CD14-positive monocyte (primary cell): Measurements from ENCODE around the gene COL21A1. TPM values are rescaled to one million over a fixed set of nuclear protein-coding genes. Genes with fewer than 3 reads are reported as not detected.

ENCODE experiments used
- DNase-seq, 3 donors: peaks; one replicate each; pipeline ENCODE4 v3.0.0-alpha.2; 2011 to 2022
- H2AFZ ChIP-seq: 2 replicates; pipeline ENCODE4 v1.6.0; 2012; ENCODE audit warnings: mild to moderate bottlenecking, low read depth, low read length, inconsistent platforms; ENCODE audit not compliant: insufficient read depth, poor library complexity, severe bottlenecking
- H3K27ac ChIP-seq, 2 donors: 1 replicate in 1 of 2; 2 replicates in 1 of 2; pipeline ENCODE4 v1.5.1; 2012 to 2013; ENCODE audit warnings: low read length in 2 of 2, control low read depth in 1 of 2, inconsistent platforms in 1 of 2, low read depth in 1 of 2, mild to moderate bottlenecking in 1 of 2
- H3K27me3 ChIP-seq, 2 donors: one replicate each; pipeline versions ENCODE4 v1.6.0 to v1.6.1; 2011 to 2013; ENCODE audit warnings: low read length in 2 of 2; ENCODE audit not compliant: control insufficient read depth in 2 of 2, insufficient read depth in 2 of 2
- H3K36me3 ChIP-seq, 2 donors: replicated peaks in 1 of 2; 1 replicate in 1 of 2; 2 replicates in 1 of 2; pipeline versions ENCODE4 v1.5.1 to v1.6.1; 2012 to 2013; ENCODE audit warnings: low read length in 2 of 2, control low read depth in 1 of 2, inconsistent platforms in 1 of 2, mild to moderate bottlenecking in 1 of 2; ENCODE audit not compliant: insufficient read depth in 2 of 2, control insufficient read depth in 1 of 2
- H3K4me1 ChIP-seq, 2 donors: 1 replicate in 1 of 2; 2 replicates in 1 of 2; pipeline versions ENCODE4 v1.5.1 to v1.6.1; 2012 to 2013; ENCODE audit warnings: low read length in 2 of 2, control low read depth in 1 of 2, inconsistent platforms in 1 of 2, mild to moderate bottlenecking in 1 of 2, moderate library complexity in 1 of 2; ENCODE audit not compliant: insufficient read depth in 2 of 2, control insufficient read depth in 1 of 2
- H3K4me2 ChIP-seq: replicated peaks from 2 replicates; pipeline ENCODE3; 2012; ENCODE audit warnings: low read length, moderate library complexity, mild to moderate bottlenecking; ENCODE audit not compliant: poor library complexity, severe bottlenecking; ENCODE audit errors: extremely low read depth
- H3K4me3 ChIP-seq, 3 experiments: fragments of 200-600 bp in 1 of 3; sonication (generic) in 1 of 3; replicated peaks in 1 of 3; 1 replicate in 2 of 3; 2 replicates in 1 of 3; pipeline ENCODE4 v1.5.1; 2011 to 2013; ENCODE audit warnings: low read length in 3 of 3, mild to moderate bottlenecking in 3 of 3, control low read depth in 2 of 3, low read depth in 2 of 3, inconsistent platforms in 1 of 3, moderate library complexity in 1 of 3
- H3K79me2 ChIP-seq: 2 replicates; pipeline ENCODE4 v1.6.0; 2012; ENCODE audit warnings: mild to moderate bottlenecking, control low read depth, inconsistent platforms, low read length, moderate library complexity; ENCODE audit not compliant: insufficient read depth
- H3K9ac ChIP-seq: 2 replicates; pipeline ENCODE4 v1.6.0; 2017; ENCODE audit warnings: low read length, mild to moderate bottlenecking; ENCODE audit not compliant: insufficient read depth, poor library complexity, severe bottlenecking
- H3K9me3 ChIP-seq, 2 donors: replicated peaks in 1 of 2; 1 replicate in 1 of 2; 2 replicates in 1 of 2; pipeline versions ENCODE4 v1.5.1 to v1.6.1; 2012 to 2013; ENCODE audit warnings: low read length in 2 of 2, control low read depth in 1 of 2; ENCODE audit not compliant: control insufficient read depth in 1 of 2, insufficient read depth in 1 of 2
- H4K20me1 ChIP-seq: 2 replicates; pipeline ENCODE4 v1.6.0; 2012; ENCODE audit warnings: mild to moderate bottlenecking, low read length, control low read depth, moderate library complexity; ENCODE audit not compliant: insufficient read depth
- H3K27ac Mint-ChIP-seq, 7 donors: one replicate each; pipeline ENCODE4 v1.8.0; 2020; ENCODE audit warnings: mild to moderate bottlenecking in 7 of 7, mixed read lengths in 7 of 7, moderate library complexity in 6 of 7, inconsistent platforms in 2 of 7
- H3K27me3 Mint-ChIP-seq, 3 donors: one replicate each; pipeline ENCODE4 v1.8.0; 2021 to 2022; ENCODE audit warnings: low read depth in 3 of 3, mild to moderate bottlenecking in 3 of 3, mixed read lengths in 3 of 3, moderate library complexity in 3 of 3, inconsistent platforms in 1 of 3
- H3K36me3 Mint-ChIP-seq, 2 donors: one replicate each; pipeline ENCODE4 v1.8.0; 2020; ENCODE audit warnings: mixed read lengths in 2 of 2, inconsistent platforms in 1 of 2, mild to moderate bottlenecking in 1 of 2
- H3K4me1 Mint-ChIP-seq: one replicate; pipeline ENCODE4 v1.8.0; 2020; ENCODE audit warnings: mild to moderate bottlenecking, mixed read lengths
- H3K4me3 Mint-ChIP-seq, 2 donors: one replicate each; pipeline ENCODE4 v1.8.0; 2020; ENCODE audit warnings: mild to moderate bottlenecking in 2 of 2, mixed read lengths in 2 of 2, moderate library complexity in 1 of 2
- H3K9me3 Mint-ChIP-seq, 7 donors: one replicate each; pipeline ENCODE4 v1.8.0; 2020 to 2022; ENCODE audit warnings: mixed read lengths in 7 of 7, mild to moderate bottlenecking in 6 of 7, moderate library complexity in 6 of 7, inconsistent platforms in 2 of 7
- CTCF ChIP-seq: fragments of 200-600 bp; IDR thresholded peaks from one replicate; pipeline ENCODE4 v1.8.0; 2022; ENCODE audit warnings: antibody characterized with exemption, mild to moderate bottlenecking
- WGBS: methylation state at CpG from one replicate; pipeline ENCODE4 v1.1.5; 2013; ENCODE audit warnings: missing lambda C conversion rate; ENCODE audit not compliant: insufficient coverage; 5-methylcytosine and 5-hydroxymethylcytosine counted together
- intact Hi-C, 2 donors: fragments of 100-400 bp; cut with micrococcal nuclease; formaldehyde crosslinking; loops; one replicate each; pipeline versions ENCODE4 v1.15.0 to v1.15.1; 2023
- polyA plus RNA-seq, 3 donors: library from polyadenylated mRNA; depleted of rRNA in 1 of 3; unstranded in 2 of 3; stranded (reverse) in 1 of 3; fragments of 300-500 nt in 2 of 3; fragments of >200 nt in 1 of 3; fragmentation: Illumina TruSeq in 2 of 3; gene quantifications; 1 replicate in 2 of 3; 2 replicates in 1 of 3; pipeline ENCODE4 v1.2.3, GENCODE V29; 2012 to 2021

Gene COL21A1
- polyA plus RNA-seq, 3 donors, result 0.03 TPM; not detected in 2

- Histone ChIP-seq H3K9me3 (peaks cover 7 to 27% of the 10 kb centered on the region in 2 donors), H3K9ac (no peak overlapping the region), H3K4me2 (no peak overlapping the region), H3K79me2 (no peaks in the 10 kb centered on the region), H4K20me1 (no peaks in the 10 kb centered on the region), H3K4me1 (no peaks in the 10 kb centered on the region), H2AFZ (no peak overlapping the region), H3K4me3 (no peak overlapping the region), H3K36me3 (no peaks in the 10 kb centered on the region), H3K27ac (no peak overlapping the region), H3K27me3 (no peaks in the 10 kb centered on the region)
- H3K4me1 Mint-ChIP-seq, result no peaks in the 10 kb centered on the region
- peaks cover 16 to 33% (median 28%) of the 10 kb centered on the region in 7 donors for H3K9me3 Mint-ChIP-seq
- H3K36me3 Mint-ChIP-seq, result no peaks in the 10 kb centered on the region
- WGBS, result no CpG with 5 or more reads among the region's 2 CpGs
- no peak overlapping the region for H3K27ac Mint-ChIP-seq
- no peak for DNase-seq
- TF ChIP-seq CTCF, result no peak
- intact Hi-C loops, result no loop called here
- H3K27me3 Mint-ChIP-seq, result peaks cover 0 to 3% (median 0%) of the 10 kb centered on the region in 3 donors
- no peak overlapping the region for H3K4me3 Mint-ChIP-seq
Observed at GRCh38 chr6:56172144-56172543, 75.2 kb downstream of the COL21A1 start.

- Mint-ChIP-seq H3K4me1 (no peaks in the 10 kb centered on the region), H3K36me3 (no peaks in the 10 kb centered on the region)
- no CpG with 5 or more reads among the region's 1 CpG for WGBS
Observed at GRCh38 chr6:56169366-56169765, 78.0 kb downstream of the COL21A1 start.

More at GRCh38 chr6:56169366-56169765, 78.0 kb downstream of the COL21A1 start:
- Histone ChIP-seq H3K4me2 (no peak overlapping the region), H3K27me3 (no peaks in the 10 kb centered on the region), H4K20me1 (no peaks in the 10 kb centered on the region), H3K4me1 (no peaks in the 10 kb centered on the region), H2AFZ (no peak overlapping the region), H3K36me3 (no peaks in the 10 kb centered on the region), H3K27ac (no peak overlapping the region), H3K9ac (no peak overlapping the region), H3K4me3 (no peak overlapping the region), H3K79me2 (no peaks in the 10 kb centered on the region), H3K9me3 (peaks cover 3 to 13% of the 10 kb centered on the region in 2 donors)
- H3K4me3 Mint-ChIP-seq, result no peak overlapping the region
- TF ChIP-seq CTCF, result no peak
- no peak overlapping the region for H3K27ac Mint-ChIP-seq
- intact Hi-C loops, result no loop called here
- peaks cover 0 to 1% (median 0%) of the 10 kb centered on the region in 3 donors for H3K27me3 Mint-ChIP-seq
- peaks cover 7 to 20% (median 18%) of the 10 kb centered on the region in 7 donors for H3K9me3 Mint-ChIP-seq
- DNase-seq, result no peak
